Ishikawa (cell line): ENCODE results near the gene FGD6.

Experiments
- CEBPB ChIP-seq: IDR thresholded peaks from 2 replicates; pipeline ENCODE4 v1.6.1; 2012
- CREB1 ChIP-seq: IDR thresholded peaks from 2 replicates; pipeline ENCODE4 v1.6.1; 2012; ENCODE audit warnings: low read depth
- EGR1 ChIP-seq: IDR thresholded peaks from 2 replicates; pipeline ENCODE4 v1.6.1; 2012
- EP300 ChIP-seq: IDR thresholded peaks from 2 replicates; pipeline ENCODE4 v1.6.1; 2012; ENCODE audit warnings: borderline replicate concordance
- FOXM1 ChIP-seq: IDR thresholded peaks from 2 replicates; pipeline ENCODE4 v1.6.1; 2012; ENCODE audit warnings: low read depth, borderline replicate concordance
- NFIC ChIP-seq: IDR thresholded peaks from 2 replicates; pipeline ENCODE4 v1.6.1; 2012
- RAD21 ChIP-seq: IDR thresholded peaks from 2 replicates; pipeline ENCODE4 v1.6.1; 2012; ENCODE audit warnings: low read depth
- TAF1 ChIP-seq: IDR thresholded peaks from 2 replicates; pipeline ENCODE4 v1.6.1; 2012; ENCODE audit warnings: low read depth, mild to moderate bottlenecking
- TCF12 ChIP-seq: IDR thresholded peaks from 2 replicates; pipeline ENCODE4 v1.6.1; 2012; ENCODE audit warnings: low read depth
- TEAD4 ChIP-seq: IDR thresholded peaks from 2 replicates; pipeline ENCODE4 v1.6.1; 2012
- YY1 ChIP-seq: IDR thresholded peaks from 2 replicates; pipeline ENCODE4 v1.6.1; 2012; ENCODE audit warnings: low read depth
- ZBTB7A ChIP-seq: IDR thresholded peaks from 2 replicates; pipeline ENCODE4 v1.6.1; 2012; ENCODE audit warnings: low read depth
- TF ChIP-seq, protein P1 (sequence below): IDR thresholded peaks from 2 replicates; pipeline ENCODE4 v1.6.1; 2012; ENCODE audit warnings: low read depth, mild to moderate bottlenecking
- TF ChIP-seq, protein P2 (sequence below): IDR thresholded peaks from 2 replicates; pipeline ENCODE4 v1.6.1; 2012
- TF ChIP-seq, protein P3 (sequence below): IDR thresholded peaks from 2 replicates; pipeline ENCODE4 v1.6.1; 2012

Gene FGD6

DNA sequence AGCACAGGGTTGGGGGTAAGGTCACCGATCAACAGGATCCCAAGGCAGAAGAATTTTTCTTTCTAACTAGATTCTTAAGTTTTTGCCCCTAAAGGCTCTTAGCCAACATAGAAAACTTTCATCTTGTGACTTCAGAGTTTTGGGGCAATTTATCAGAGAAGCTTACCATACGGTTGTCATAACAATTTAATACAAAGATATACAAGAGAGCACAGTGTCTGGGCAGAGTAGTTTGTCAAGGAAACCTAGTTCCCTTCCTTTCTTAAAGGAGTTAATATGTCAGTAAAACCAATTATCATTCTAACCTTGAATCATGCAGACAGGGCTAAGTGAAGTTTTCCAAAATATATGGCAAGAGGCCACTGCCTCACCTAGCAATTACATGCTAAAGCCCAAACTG, 162.2 kb downstream of the FGD6 start:
- TF ChIP-seq, protein P1, sequence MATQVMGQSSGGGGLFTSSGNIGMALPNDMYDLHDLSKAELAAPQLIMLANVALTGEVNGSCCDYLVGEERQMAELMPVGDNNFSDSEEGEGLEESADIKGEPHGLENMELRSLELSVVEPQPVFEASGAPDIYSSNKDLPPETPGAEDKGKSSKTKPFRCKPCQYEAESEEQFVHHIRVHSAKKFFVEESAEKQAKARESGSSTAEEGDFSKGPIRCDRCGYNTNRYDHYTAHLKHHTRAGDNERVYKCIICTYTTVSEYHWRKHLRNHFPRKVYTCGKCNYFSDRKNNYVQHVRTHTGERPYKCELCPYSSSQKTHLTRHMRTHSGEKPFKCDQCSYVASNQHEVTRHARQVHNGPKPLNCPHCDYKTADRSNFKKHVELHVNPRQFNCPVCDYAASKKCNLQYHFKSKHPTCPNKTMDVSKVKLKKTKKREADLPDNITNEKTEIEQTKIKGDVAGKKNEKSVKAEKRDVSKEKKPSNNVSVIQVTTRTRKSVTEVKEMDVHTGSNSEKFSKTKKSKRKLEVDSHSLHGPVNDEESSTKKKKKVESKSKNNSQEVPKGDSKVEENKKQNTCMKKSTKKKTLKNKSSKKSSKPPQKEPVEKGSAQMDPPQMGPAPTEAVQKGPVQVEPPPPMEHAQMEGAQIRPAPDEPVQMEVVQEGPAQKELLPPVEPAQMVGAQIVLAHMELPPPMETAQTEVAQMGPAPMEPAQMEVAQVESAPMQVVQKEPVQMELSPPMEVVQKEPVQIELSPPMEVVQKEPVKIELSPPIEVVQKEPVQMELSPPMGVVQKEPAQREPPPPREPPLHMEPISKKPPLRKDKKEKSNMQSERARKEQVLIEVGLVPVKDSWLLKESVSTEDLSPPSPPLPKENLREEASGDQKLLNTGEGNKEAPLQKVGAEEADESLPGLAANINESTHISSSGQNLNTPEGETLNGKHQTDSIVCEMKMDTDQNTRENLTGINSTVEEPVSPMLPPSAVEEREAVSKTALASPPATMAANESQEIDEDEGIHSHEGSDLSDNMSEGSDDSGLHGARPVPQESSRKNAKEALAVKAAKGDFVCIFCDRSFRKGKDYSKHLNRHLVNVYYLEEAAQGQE = no peak
- TF ChIP-seq, protein P2, sequence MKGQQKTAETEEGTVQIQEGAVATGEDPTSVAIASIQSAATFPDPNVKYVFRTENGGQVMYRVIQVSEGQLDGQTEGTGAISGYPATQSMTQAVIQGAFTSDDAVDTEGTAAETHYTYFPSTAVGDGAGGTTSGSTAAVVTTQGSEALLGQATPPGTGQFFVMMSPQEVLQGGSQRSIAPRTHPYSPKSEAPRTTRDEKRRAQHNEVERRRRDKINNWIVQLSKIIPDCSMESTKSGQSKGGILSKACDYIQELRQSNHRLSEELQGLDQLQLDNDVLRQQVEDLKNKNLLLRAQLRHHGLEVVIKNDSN = no peak
- TF ChIP-seq RAD21 (no peak), EP300 (no peak), YY1 (no peak), ZBTB7A (no peak), TEAD4 (no peak), EGR1 (no peak), TAF1 (no peak), CEBPB (no peak), CREB1 (no peak), TCF12 (no peak), NFIC (no peak), FOXM1 (no peak)
- TF ChIP-seq, protein P3, sequence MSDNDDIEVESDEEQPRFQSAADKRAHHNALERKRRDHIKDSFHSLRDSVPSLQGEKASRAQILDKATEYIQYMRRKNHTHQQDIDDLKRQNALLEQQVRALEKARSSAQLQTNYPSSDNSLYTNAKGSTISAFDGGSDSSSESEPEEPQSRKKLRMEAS = no peak

DNA sequence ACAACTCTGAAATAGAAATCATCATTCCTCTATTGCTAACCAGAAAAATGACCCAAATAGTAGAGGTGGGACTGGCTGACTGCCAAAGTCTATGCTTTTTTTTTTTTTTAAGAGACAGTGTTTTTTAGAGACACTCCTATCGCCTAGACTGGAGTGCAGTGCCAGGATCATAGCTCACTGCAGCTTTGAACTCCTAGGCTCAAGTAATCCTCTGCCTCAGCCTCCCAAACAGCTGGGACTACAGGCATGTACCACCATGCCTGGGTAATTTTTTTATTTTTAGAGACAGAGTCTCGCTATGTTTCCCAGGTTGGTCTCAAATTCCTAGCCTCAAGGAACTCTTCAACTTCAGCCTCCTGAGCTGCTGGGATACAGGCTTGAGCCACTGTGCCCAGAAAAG, 163.1 kb downstream of the FGD6 start:
- TF ChIP-seq EGR1 (no peak), RAD21 (no peak), ZBTB7A (no peak), TEAD4 (no peak), NFIC (no peak), FOXM1 (no peak), EP300 (no peak), TAF1 (no peak), YY1 (no peak), TCF12 (no peak)
- TF ChIP-seq, protein P3 = no peak
- TF ChIP-seq, protein P1 = no peak

DNA sequence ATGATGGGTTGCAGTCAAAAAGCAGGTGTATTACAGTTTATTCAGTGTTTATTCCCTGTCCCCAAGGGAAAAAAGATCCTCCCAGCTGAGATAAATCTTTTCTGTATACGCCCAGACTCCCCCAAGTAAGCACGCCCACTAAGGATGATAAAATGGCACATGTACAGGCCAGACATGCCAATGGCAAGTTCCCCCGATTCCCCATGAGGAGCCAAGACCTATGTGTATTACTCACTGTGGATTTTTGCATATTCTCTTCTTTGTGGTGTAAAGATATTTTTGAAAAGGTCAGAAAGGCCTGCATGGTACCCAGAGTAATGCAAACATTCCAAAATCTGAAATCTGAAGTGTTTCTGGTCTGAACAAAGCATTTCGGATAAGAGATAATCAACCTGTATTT, 166.0 kb downstream of the FGD6 start:
- TF ChIP-seq TEAD4 = no peak
- TF ChIP-seq RAD21 = no peak
- no peak for TF ChIP-seq CREB1
- TF ChIP-seq, protein P1 = no peak
- TF ChIP-seq, protein P3 = no peak
- TF ChIP-seq TCF12 = no peak
- TF ChIP-seq, protein P2 = no peak
- no peak for TF ChIP-seq NFIC
- TF ChIP-seq EP300 = no peak
- no peak for TF ChIP-seq TAF1

DNA sequence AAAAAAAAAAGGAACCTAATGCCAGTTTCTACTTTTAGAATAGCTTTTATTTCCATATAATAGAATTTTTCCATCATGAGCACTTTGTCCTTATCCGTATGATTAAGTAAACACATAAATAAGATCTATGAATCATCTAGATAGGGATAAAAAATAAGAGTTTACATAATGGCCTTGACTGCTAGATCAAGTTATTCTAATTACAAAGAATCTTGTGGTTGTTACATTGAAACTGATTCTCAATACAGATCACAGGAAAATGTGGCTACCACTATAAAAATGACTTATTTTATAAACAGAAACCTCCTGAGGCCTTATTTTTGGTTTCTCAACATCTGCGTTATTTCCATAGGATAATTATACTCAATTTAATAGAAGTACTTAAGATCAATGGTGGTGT, 179.4 kb downstream of the FGD6 start:
- TF ChIP-seq FOXM1 (no peak), NFIC (no peak), YY1 (no peak), CREB1 (no peak)

DNA sequence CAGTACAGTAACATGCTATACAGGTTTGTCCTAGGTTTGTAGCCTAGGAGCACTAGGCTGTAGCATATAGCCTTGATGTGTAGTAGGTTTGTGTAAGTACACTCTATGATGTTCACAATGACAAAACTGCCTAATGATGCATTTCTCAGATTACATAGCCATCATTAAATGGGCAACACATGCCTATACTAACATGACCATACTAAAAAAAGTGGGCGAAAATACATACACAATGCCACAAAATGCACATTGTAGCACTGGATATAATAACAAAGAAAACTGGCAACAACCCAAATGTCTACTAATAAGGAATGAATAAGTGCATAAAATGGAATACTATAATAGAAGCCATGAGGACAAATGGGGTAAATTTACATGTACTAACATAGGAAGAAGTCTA, 182.5 kb downstream of the FGD6 start:
- TF ChIP-seq YY1 = no peak
- TF ChIP-seq, protein P3 = no peak
- TF ChIP-seq RAD21 = no peak
- TF ChIP-seq EP300 = no peak
- TF ChIP-seq, protein P2 = no peak
- TF ChIP-seq NFIC = no peak
- no peak for TF ChIP-seq EGR1
- TF ChIP-seq TCF12 = no peak
- no peak for TF ChIP-seq CREB1
- TF ChIP-seq ZBTB7A = no peak
- no peak for TF ChIP-seq TEAD4
- no peak for TF ChIP-seq CEBPB
- TF ChIP-seq, protein P1 = no peak
- TF ChIP-seq TAF1 = no peak
- TF ChIP-seq FOXM1 = no peak
